HEK293 (cell line): Measurements from ENCODE around the gene FUT6.
"Not testable (repeated sequence)": the region's sequence is repeated elsewhere in the genome, so short reads cannot be mapped to it uniquely, and the experiment has no call there.

Experiments used
- CTCF ChIA-PET: fragments of 350-600 bp; formaldehyde crosslinking; extraction: SDS; loops from one replicate; lab custom pipeline; 2021; ENCODE audit warnings: antibody characterized with exemption; lab: Yijun Ruan, JAX
- POLR2A ChIA-PET: fragments of 300-600 bp; formaldehyde crosslinking; extraction: SDS; loops from one replicate; lab custom pipeline; 2020; ENCODE audit warnings: antibody characterized with exemption, inconsistent platforms; lab: Yijun Ruan, JAX
- H3K27ac ChIP-seq: fragments of 200-500 bp; sonication (Bioruptor generic); 2 replicates; pipeline ENCODE4 v1.5.1; 2014; ENCODE audit warnings: low read depth, low read length, control low read depth, inconsistent platforms; ENCODE audit errors: extremely low read depth
- H3K36me3 ChIP-seq, 2 experiments: fragments of 200-500 bp in 1 of 2; sonication (Bioruptor generic) in 1 of 2; 1 replicate in 1 of 2; 2 replicates in 1 of 2; pipeline ENCODE4 v1.5.1; 2014 to 2017; ENCODE audit warnings: inconsistent platforms in 2 of 2, low read length in 2 of 2; ENCODE audit not compliant: control insufficient read depth in 2 of 2, insufficient read depth in 1 of 2
- H3K4me1 ChIP-seq: fragments of 200-500 bp; sonication (Bioruptor generic); 2 replicates; pipeline ENCODE4 v1.5.1; 2014; ENCODE audit warnings: mild to moderate bottlenecking, low read length, inconsistent platforms; ENCODE audit not compliant: control insufficient read depth, insufficient read depth
- H3K4me3 ChIP-seq: 2 replicates; pipeline ENCODE4 v1.5.1; 2011; ENCODE audit warnings: low read depth, mild to moderate bottlenecking, control low read depth, low read length, moderate library complexity
- H3K9me3 ChIP-seq: fragments of 200-500 bp; sonication (Bioruptor generic); 2 replicates; pipeline ENCODE4 v1.5.1; 2014; ENCODE audit warnings: low read depth, low read length, inconsistent platforms; ENCODE audit not compliant: control insufficient read depth, insufficient read depth
- GLIS1 ChIP-seq: fragments of 450-650 bp; formaldehyde crosslinking; IDR thresholded peaks from 2 replicates; pipeline ENCODE4 v1.5.1; 2016; ENCODE audit warnings: missing biosample characterization, missing genetic modification characterization
- KLF1 ChIP-seq: fragments of 450-650 bp; formaldehyde crosslinking; IDR thresholded peaks from 2 replicates; pipeline ENCODE4 v1.5.1; 2016; ENCODE audit warnings: missing biosample characterization, missing genetic modification characterization
- KLF16 ChIP-seq: fragments of 450-650 bp; formaldehyde crosslinking; IDR thresholded peaks from 2 replicates; pipeline ENCODE4 v1.5.1; 2017; ENCODE audit warnings: missing biosample characterization, missing genetic modification characterization
- KLF8 ChIP-seq: fragments of 450-650 bp; formaldehyde crosslinking; IDR thresholded peaks from 2 replicates; pipeline ENCODE4 v1.5.1; 2016; ENCODE audit warnings: missing biosample characterization, missing genetic modification characterization
- OVOL3 ChIP-seq: fragments of 450-650 bp; formaldehyde crosslinking; IDR thresholded peaks from 2 replicates; pipeline ENCODE4 v1.5.1; 2016; ENCODE audit warnings: missing biosample characterization, missing genetic modification characterization
- SALL2 ChIP-seq: fragments of 450-650 bp; formaldehyde crosslinking; IDR thresholded peaks from 2 replicates; pipeline ENCODE4 v1.5.0; 2017; ENCODE audit warnings: missing biosample characterization, mild to moderate bottlenecking, missing genetic modification characterization, borderline replicate concordance
- ZBTB8A ChIP-seq: fragments of 450-650 bp; formaldehyde crosslinking; IDR thresholded peaks from 2 replicates; pipeline ENCODE4 v1.5.1; 2016; ENCODE audit warnings: missing biosample characterization, missing genetic modification characterization
- ZNF114 ChIP-seq: fragments of 450-650 bp; formaldehyde crosslinking; IDR thresholded peaks from 2 replicates; pipeline ENCODE4 v1.5.0; 2017; ENCODE audit warnings: missing biosample characterization, missing genetic modification characterization
- ZNF121 ChIP-seq: fragments of 450-650 bp; formaldehyde crosslinking; IDR thresholded peaks from 2 replicates; pipeline ENCODE4 v1.5.1; 2016; ENCODE audit warnings: missing biosample characterization, missing genetic modification characterization
- ZNF501 ChIP-seq: fragments of 450-650 bp; formaldehyde crosslinking; IDR thresholded peaks from 2 replicates; pipeline ENCODE4 v1.5.1; 2016; ENCODE audit warnings: missing biosample characterization, missing genetic modification characterization
- ZNF544 ChIP-seq: fragments of 450-650 bp; formaldehyde crosslinking; IDR thresholded peaks from 2 replicates; pipeline ENCODE4 v1.5.0; 2017; ENCODE audit warnings: missing biosample characterization, missing genetic modification characterization
- ZNF548 ChIP-seq: fragments of 450-650 bp; formaldehyde crosslinking; IDR thresholded peaks from 2 replicates; pipeline ENCODE4 v1.5.1; 2016; ENCODE audit warnings: missing biosample characterization, missing genetic modification characterization
- ZNF660 ChIP-seq: fragments of 450-650 bp; IDR thresholded peaks from 2 replicates; pipeline ENCODE4 v1.5.1; 2018; ENCODE audit warnings: missing biosample characterization, mild to moderate bottlenecking, missing genetic modification characterization
- ZNF76 ChIP-seq: fragments of 450-650 bp; formaldehyde crosslinking; IDR thresholded peaks from 2 replicates; pipeline ENCODE4; 2016; ENCODE audit warnings: low read depth, missing biosample characterization, missing genetic modification characterization, borderline replicate concordance
- TF ChIP-seq, protein P1 (sequence below): fragments of 450-650 bp; formaldehyde crosslinking; IDR thresholded peaks from 2 replicates; pipeline ENCODE4 v1.5.1; 2016; ENCODE audit warnings: missing biosample characterization, missing genetic modification characterization

Gene FUT6

DNA sequence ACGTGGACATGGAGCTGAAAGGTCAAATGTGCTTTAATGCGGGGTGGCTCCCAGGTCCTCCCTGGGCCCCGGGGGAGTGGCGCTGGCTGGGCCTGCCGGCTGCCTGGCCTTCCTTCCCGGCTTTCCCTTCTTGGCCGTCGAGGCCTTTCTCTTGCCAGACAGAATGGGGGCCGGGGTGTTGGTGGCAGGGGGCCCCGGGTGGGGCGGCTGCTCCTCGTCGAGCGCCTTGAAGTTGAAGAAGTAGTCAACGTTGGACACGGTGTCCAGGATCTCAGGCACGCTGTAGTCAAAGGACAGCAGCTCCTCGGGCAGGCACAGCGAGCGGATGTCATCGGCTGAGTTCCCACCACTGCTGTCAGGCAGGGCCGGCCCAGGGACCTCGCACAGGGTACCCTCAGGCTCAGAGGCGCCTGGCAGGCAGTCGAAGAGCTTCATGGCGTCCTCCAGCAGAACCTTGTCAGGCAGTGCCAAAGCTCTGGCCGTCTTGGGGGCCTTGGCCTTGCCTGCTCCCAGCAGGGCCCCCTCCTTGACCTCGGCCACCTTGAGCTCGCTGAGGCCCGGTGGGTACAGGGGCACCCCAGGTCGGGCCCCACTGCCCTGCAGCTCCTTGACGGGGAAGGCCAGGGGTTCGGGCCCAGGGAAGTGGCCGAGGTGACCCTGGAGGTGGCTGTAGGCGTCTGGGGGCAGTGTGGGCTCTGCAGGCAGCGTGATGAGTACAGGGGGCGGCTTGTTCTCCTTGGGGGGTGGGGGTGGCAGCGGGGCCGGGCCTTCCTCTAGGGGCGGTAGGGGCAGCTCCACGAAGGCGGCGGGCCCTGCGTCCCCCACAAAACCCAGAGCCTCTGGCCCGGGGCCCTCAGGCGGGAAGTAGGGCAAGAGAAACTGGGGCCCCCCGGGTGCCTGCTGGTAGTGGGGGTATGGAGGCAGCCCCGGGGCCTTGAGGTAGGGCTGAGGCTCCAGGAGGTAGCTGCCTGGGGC is 56.3 kb downstream of the FUT6 start (continued):
- no peak for TF ChIP-seq ZBTB8A (tag by site-specific recombination)

DNA sequence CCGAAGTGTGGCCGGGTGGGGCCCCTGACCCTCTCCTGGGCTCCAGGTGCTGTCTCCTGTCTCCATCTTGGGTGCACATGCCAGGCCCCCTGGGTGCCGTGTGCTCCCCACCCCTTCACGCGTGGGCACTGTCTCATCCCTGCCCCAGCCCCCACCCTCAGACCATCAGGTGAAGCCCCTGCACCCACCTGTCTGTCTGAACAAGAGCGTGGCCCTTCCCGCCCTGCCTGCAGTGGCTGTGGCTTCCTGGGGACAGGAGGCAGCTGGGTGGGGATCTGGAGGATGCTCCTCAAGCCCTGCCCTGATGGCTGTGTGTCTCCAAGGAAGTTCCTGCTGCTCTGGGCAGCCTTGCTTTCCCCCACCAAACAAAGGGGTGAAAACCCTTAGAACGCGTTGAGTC is 57.2 kb downstream of the FUT6 start:
- H3K36me3 ChIP-seq: peaks cover 6 to 38% of the 10 kb centered on the region in 2 experiments; a peak in 2 of 3 replicates
- no peaks in the 10 kb centered on the region for H3K4me1 ChIP-seq
- TF ChIP-seq ZNF544 (no peak), SALL2 (tag by site-specific recombination) (no peak), OVOL3 (tag by site-specific recombination) (no peak), KLF1 (no peak), ZNF114 (no peak), KLF16 (tag by site-specific recombination) (no peak), ZNF76 (no peak), KLF8 (tag by site-specific recombination) (no peak), ZNF548 (tag by site-specific recombination) (no peak), ZNF501 (tag by site-specific recombination) (no peak), GLIS1 (tag by site-specific recombination) (no peak)
- TF ChIP-seq, protein P1, sequence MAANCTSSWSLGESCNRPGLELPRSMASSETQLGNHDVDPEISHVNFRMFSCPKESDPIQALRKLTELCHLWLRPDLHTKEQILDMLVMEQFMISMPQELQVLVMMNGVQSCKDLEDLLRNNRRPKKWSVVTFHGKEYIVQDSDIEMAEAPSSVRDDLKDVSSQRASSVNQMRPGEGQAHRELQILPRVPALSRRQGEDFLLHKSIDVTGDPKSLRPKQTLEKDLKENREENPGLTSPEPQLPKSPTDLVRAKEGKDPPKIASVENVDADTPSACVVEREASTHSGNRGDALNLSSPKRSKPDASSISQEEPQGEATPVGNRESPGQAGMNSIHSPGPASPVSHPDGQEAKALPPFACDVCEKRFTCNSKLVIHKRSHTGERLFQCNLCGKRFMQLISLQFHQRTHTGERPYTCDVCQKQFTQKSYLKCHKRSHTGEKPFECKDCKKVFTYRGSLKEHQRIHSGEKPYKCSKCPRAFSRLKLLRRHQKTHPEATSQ: no peak
- H3K9me3 ChIP-seq: no peaks in the 10 kb centered on the region
- CTCF ChIA-PET: no interaction called here
- H3K4me3 ChIP-seq: no peak overlapping the region
- H3K27ac ChIP-seq: no peak overlapping the region
- POLR2A ChIA-PET: interaction anchor here (0.7 kb wide), 1 partner anchor 95 kb away, joined by 3 read pairs; no protein-coding TSS in a partner anchor

DNA sequence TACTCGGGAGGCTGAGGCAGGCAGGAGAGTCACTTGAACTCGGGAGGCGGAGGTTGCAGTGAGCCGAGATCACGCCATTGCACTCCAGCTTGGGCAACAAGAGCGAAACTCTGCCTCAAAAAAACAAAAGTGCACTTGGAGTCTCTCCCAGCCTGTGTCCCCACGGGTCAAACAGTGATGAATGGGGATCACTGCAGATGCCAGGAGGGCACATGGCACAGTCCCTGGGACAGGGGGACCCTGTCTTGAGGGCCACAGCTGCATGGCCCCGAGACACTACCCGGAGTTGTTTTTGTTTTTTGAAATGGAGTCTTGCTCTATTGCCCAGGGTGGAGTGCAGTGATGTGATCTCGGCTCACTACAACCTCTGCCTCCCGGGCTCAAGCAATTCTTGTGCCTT is 58.6 kb downstream of the FUT6 start:
- H3K9me3 ChIP-seq, H3K27ac ChIP-seq, H3K4me3 ChIP-seq, H3K4me1 ChIP-seq: not testable (repeated sequence)
- POLR2A ChIA-PET: interaction anchor here (0.6 kb wide), 1 partner anchor 187 kb away, joined by 3 read pairs; no protein-coding TSS in a partner anchor
- CTCF ChIA-PET: interaction anchor here (0.6 to 2.8 kb wide), 2 partner anchors 23 to 244 kb away, joined by 3 to 15 read pairs; no protein-coding TSS in a partner anchor
- peaks cover 3 to 24% of the 10 kb centered on the region in 2 experiments; a peak in 2 of 3 replicates for H3K36me3 ChIP-seq
- TF ChIP-seq ZNF660 (0 out of 2 replicates have a peak, but pooled peaks have one; percentile 19), ZNF121 (peak; percentile 69)
